GM21825 (cell line): ENCODE measurements around the gene ZNF524.
A peak's percentile ranks its signal among the peaks of the same experiment; 100 is the strongest.
"Not testable (repeated sequence)": the region's sequence is repeated elsewhere in the genome, so short reads cannot be mapped to it uniquely, and the experiment has no call there.

ENCODE experiments used
- ATAC-seq: cut with Tn5 transposase; IDR thresholded peaks from one replicate; pipeline ENCODE4 v1.9.1; 2021; ENCODE audit warnings: mild to moderate bottlenecking, moderate library complexity; ENCODE audit not compliant: unreplicated experiment

Gene ZNF524, protein sequence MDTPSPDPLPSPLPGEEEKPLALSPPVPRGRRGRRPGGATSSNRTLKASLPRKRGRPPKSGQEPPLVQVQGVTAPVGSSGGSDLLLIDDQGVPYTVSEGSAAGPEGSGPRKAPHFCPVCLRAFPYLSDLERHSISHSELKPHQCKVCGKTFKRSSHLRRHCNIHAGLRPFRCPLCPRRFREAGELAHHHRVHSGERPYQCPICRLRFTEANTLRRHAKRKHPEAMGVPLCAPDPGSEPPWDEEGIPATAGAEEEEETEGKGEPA

DNA sequence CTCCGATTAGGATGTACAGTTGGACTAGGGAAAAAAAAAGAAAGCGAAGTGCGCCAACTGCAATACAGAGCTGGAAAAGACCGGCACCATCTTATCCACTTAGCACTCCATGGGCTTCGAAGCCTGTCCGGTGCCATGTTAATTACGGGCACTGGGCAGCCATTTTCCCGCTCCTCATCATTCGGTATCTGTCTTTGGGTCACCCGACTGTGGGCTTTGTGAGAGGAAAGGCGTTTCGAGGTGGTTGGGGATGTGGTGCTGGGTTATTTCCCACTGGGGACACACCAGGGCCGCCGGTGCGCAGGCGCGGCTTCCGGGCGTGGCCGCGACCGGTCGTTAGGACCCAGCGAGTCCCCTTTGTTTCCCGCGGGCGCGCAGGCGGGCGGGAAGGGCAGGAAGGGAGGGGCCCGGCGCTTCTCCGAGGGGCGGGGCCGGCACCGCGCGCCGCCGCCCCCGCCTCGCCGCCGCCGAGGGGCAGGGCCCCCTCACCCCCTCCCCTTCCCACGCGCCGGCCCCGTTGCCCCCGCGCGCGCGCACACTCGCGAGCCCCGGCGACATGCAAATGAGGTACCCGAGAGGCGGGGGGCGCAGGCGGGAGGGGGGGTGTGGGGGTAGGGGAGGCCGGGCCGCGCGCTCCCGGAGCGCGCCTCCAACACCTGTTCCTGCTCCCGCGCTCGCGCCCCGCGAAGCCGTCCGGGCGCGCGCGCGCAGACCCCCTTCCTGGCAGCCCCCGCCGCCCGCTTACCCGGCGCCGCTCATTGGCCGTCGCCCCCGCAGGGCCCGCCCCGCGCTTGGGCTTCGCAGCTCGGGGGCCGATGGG, at the start of gene ZNF524:
Gene ZNF524 (plus strand): TSS at position 447 of the 820 bp plus-strand sequence. CDS start 1,825 bp downstream, outside the sequence.
- ATAC-seq: peak; percentile 29

GRCh38 chr19:55550321-55550650, 49.8 kb upstream of the ZNF524 start:
- ATAC-seq: no peak

- no peak for ATAC-seq
These were observed 47.9 kb upstream of the ZNF524 start for GRCh38 chr19:55552206-55552605.

DNA sequence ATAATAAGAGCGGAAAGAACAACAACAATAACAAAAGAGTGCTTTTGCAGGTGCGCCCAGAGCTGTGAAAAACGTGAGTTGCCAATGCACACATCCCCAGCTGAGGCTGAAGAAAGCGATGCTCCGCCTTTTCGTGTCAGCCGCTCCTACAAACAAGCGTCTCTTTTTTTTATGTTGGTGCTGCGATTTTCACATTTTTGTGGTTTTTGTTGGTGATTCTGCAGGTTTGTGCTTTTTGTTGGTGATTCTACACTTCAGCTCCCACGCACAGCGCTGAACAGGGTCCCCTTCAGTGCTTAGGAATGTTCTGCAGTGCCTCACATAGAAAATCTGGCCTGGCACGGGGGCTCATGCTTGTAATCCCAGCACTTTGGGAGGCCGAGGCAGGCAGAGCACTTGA, 47.5 kb upstream of the ZNF524 start:
- no peak for ATAC-seq

DNA sequence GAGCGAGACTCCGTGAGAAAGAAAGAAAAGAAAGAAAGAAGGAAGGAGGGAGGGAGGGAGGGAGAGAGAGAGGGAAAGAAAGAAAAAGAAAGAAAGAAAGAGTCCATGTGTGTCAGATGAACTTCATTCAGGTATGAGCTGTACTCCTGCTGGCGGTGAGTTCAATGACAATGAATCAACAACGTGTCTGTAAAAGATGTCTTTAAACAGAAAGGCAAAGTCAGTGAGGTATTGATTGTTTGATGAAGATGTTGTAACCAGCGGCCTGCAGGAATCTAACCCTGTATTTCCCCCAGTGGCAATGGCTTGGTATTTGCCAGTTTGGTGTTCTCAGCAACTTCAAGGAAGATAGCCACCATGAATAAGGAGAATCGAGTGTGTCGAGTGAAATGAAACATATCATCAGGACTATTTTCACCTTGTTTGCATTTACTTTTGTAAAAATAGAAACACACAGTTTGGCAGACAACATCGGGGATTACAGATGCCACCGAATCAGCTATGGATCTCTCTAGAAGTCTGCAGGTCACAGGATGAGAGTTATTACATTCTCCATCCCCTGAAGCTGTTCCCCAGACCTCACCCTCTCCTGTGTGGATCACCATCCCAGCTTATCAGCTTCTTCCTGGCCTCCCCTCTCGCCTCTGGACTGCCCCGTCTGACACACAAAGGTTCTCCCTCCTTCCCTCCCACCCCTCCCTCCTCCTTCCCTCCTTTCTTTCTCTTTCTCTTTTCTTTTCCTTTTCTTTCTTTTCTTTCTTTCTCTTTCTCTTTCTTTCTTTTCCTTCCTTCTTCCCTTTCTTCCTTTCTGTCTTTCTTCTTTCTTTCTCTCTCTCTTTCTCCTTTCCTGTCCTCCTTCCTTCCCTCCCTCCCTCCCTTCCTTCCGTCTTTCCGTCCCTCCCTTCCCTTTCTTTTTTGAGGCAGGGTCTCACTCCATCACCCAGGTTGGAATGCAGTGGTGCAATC, 46.6 kb upstream of the ZNF524 start:
- no peak for ATAC-seq

DNA sequence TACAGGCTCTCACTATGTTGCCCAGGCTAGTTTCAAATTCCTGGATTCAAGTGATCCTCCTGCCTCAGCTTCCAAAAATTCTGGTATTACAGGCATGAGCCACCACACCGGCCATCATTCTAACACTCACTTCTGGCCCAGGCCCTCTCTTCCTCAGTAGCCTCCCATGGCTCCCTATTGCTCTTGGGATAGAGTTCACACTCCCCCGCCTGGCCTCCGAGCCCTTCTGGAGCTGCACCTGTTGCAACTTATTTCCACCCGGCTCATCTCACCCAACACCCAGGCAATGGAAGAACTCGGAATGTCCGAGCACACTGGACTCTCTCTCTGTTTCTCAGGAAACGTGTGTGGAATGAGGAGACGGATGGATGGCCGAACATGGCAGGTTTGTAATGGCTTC, 45.8 kb upstream of the ZNF524 start:
- ATAC-seq: no peak

DNA sequence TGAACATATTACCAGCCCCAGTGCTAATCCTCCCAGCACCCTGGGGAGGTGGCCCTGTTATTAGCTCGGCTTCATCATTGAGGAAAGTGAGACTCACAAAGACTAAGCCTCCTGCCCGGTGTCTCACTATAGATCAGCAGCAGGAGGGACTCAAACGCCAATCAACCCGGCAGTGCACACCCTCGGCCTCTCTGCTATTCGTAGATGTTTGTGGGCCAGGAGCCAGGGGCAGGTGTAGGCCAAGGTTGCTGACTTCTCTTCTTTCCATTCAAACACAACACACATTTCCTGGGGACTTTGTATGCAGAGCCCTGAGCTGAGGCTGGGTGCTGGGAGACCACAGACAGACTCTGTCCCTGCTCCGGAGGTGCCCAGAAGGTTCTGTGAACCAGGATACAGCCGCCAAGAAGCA, 45.3 kb upstream of the ZNF524 start:
- no peak for ATAC-seq

DNA sequence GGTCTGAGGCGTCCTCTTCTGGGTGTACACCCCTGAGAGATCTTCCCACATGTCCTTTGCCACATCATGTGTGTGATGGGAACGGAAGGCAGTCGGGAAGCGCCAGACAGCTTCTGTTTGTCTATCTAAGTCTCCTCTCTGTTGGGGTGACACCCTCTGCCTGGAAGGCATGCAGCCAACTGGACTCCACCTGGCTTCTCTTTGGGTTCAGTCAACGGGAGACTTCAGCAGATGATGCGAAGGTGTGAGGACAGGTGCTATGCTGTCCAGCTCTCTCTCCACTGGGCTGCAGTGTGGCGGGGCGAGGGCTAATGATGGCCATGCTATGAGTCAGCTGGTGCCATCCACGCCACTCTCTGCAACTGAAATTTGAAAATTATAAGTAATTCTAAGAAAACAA, 40.4 kb upstream of the ZNF524 start:
- ATAC-seq: no peak

GRCh38 chr19:55563261-55563690, 36.8 kb upstream of the ZNF524 start:
- ATAC-seq: no peak

- ATAC-seq: no peak
These were observed 33.3 kb upstream of the ZNF524 start for GRCh38 chr19:55566823-55567222.

GRCh38 chr19:55567708-55568328, 32.3 kb upstream of the ZNF524 start:
- ATAC-seq: no peak

GRCh38 chr19:55569477-55569876, 30.6 kb upstream of the ZNF524 start:
- not testable (repeated sequence) for ATAC-seq

- ATAC-seq: not testable (repeated sequence)
These were observed 26.2 kb upstream of the ZNF524 start for GRCh38 chr19:55573929-55574328.

GRCh38 chr19:55576746-55577145, 23.3 kb upstream of the ZNF524 start:
- no peak for ATAC-seq

DNA sequence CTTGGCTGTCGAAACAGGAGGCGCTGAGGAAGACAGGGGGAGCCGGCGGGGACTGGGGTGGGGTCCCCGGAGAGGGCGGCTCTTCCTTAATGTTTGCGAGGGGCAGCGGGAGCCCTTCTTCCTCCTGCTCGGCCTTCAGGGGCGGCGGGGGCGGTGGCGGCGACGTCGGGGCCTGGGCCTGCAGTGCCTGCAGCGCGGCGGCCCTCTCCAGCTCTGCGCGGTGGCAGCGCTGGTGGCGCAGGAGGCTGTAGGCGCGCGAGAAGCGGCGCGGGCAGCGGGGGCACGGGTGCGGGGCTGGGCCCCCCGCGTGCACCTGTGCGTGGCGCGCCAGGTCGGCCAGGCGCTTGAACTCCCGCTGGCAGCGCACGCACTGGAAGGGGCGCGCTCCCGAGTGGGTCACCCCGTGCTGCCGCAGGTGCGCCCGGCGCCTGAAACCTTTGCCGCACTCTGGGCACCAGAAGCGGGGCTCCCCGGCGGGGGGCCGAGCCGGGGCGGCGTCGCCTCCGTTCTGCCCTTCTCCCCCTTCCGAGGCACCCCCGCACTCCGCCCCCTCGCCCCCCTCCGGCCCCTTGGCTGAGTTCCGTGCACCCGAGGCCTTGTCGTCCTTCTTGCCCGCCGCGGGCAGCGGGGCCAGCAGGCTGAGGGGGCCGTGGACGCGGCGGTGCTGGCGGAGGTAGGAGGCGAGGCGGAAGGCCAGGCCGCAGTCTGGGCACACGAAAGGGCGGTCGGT, 21.9 kb upstream of the ZNF524 start:
- ATAC-seq: no peak

GRCh38 chr19:55578761-55579747, 21.0 kb upstream of the ZNF524 start:
- no peak for ATAC-seq

DNA sequence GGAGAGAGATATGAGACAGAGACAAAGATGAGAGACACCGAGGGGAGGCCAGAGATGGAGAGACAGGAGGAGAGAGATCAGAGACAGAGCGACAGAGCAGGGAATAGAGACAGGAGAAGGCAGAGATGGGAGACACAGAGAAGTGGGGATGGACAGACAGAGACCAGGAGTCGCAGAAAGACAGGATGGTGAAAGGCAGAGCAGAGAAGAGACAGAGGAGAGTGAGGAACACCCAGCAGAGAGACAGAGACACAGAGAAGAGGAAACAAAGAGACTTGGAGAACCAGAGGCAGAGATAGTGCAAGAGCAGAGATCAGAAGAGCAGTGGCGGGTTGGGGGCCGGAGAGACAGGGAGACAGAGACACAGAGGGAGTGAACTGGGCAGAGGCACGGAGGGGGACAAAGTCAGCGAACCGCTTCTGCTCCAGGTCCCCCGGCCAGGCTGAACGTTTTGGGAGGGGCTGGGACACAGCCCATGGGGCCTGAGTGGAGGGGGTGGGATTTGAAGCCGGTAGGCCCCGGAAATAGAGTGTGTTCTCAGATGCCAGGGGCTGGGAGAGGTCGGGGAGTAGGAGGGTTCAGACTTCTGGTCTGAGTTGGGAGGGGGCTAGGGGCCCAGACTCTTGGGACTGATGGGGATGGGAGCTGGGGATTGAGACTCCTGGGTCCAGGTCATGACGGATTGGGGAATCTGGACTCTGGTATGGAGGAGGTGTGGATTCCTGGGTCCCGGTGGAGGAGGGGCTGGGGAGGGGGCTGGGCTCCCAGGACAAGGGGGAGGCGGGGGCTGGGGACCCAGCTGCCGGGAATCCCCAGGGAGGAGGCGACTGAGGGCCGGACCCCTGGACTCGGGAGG, 20.1 kb upstream of the ZNF524 start:
- no peak for ATAC-seq

- peak; percentile 45 for ATAC-seq
These were observed 19.4 kb upstream of the ZNF524 start, which contains the start of gene ZNF579 for GRCh38 chr19:55580628-55581144. Gene ZNF579, minus strand, starts transcription at chr19:55580848. Its CDS starts 1,209 bp downstream, at chr19:55579639.
